22Rv1 (cell line): Measurements from ENCODE around the gene NFIA.
"Not testable (repeated sequence)": the region's sequence is repeated elsewhere in the genome, so short reads cannot be mapped to it uniquely, and the experiment has no call there.

Experiments
- H3K27ac ChIP-seq: fragments of 450-650 bp; 2 replicates; pipeline ENCODE4 v1.5.1; 2017
- ZFX ChIP-seq: fragments of 450-650 bp; IDR thresholded peaks from 2 replicates; pipeline ENCODE4 v1.6.1; 2017; ENCODE audit warnings: antibody characterized with exemption, borderline replicate concordance
- TF ChIP-seq, protein P1 (sequence below): fragments of 450-650 bp; IDR thresholded peaks from 2 replicates; pipeline ENCODE4 v1.5.1; 2017; ENCODE audit warnings: mild to moderate bottlenecking

NFIA gene

DNA sequence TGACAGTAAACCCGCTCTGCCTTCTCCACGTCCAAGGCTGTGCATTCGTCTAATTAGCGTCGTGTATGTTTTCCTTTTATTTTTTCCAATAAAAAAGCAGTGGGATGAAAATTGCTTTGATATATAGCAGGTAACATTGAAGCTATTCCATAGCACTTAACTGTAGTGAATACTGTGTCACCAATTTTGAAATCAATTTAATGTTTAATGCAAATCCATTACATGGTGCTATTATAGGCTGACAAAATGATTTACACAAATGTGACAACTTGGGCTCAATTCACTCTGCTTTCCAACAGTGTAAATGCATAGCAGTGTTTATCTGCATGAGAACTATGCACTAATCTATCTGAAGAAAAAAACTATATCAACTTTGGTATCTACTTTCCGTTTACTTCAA, 377.8 kb downstream of the NFIA start:
- H3K27ac ChIP-seq = no peak overlapping the region
- no peak for TF ChIP-seq ZFX
- TF ChIP-seq, protein P1, sequence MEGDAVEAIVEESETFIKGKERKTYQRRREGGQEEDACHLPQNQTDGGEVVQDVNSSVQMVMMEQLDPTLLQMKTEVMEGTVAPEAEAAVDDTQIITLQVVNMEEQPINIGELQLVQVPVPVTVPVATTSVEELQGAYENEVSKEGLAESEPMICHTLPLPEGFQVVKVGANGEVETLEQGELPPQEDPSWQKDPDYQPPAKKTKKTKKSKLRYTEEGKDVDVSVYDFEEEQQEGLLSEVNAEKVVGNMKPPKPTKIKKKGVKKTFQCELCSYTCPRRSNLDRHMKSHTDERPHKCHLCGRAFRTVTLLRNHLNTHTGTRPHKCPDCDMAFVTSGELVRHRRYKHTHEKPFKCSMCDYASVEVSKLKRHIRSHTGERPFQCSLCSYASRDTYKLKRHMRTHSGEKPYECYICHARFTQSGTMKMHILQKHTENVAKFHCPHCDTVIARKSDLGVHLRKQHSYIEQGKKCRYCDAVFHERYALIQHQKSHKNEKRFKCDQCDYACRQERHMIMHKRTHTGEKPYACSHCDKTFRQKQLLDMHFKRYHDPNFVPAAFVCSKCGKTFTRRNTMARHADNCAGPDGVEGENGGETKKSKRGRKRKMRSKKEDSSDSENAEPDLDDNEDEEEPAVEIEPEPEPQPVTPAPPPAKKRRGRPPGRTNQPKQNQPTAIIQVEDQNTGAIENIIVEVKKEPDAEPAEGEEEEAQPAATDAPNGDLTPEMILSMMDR = no peak

DNA sequence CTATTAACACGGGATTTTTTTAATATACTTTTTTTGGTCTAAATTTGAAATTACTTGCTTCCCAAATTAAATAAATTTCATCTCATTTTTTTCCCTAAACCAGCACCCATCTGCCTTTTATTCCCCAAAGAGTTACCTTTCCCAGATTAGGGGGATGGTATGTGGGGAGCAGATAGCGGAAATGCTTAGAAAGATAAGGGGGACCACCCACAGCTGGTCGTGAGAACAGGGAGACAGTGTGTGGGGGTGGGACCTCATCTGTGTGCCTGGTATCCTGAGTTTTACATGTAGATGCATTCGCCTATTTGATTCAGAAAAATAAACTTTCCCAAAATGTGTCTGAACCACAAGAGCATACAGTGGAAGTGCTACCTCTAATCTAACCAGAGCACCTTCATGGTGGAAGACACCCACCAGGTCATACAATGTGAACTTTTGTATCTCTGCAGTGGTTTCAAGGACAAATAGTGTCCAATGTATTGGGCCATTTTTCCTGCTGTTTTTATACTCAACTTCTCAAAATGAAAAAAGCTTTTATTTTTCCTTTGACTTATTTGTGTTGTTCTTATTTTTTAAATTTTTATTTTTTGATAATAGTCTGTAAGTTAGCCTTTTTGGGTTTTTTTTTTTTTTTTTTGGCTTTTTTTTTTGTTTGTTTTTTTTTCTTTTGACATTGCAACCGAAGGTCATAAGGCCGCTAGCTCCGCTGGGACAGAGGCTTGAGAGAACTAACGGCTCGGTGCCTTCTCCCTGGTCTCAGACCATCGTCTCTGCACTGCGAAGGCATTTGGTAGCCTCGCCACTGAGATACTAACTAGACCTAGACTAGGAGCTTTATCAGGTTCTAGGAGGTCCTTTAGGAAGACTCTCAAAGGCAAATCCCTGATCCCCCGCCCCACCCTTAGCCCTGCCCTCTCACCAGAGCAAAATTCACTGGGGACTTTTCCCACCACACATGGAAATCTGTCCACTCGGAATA, 379.3 kb downstream of the NFIA start:
- no peak for TF ChIP-seq ZFX
- TF ChIP-seq, protein P1 = no peak
- no peak overlapping the region for H3K27ac ChIP-seq

DNA sequence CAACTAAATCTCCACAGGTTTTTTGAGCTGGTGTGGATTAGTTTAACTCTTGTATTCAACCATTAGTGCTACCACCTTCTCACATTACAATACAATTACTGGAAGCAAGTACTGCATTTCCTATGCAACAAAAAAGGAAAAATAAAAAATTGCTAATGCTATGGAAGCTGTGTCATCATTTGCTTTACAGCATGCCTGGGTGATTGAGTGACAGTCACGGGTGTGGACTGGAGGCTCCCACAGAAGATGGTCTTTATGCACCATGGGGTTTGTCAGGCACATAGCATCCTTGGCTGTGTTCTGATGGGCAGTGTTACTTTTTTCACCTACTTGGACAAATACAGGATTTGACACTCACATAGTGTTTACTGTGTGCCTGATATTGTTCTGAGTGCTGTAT, 380.3 kb downstream of the NFIA start:
- no peak for TF ChIP-seq ZFX
- TF ChIP-seq, protein P1 = no peak

DNA sequence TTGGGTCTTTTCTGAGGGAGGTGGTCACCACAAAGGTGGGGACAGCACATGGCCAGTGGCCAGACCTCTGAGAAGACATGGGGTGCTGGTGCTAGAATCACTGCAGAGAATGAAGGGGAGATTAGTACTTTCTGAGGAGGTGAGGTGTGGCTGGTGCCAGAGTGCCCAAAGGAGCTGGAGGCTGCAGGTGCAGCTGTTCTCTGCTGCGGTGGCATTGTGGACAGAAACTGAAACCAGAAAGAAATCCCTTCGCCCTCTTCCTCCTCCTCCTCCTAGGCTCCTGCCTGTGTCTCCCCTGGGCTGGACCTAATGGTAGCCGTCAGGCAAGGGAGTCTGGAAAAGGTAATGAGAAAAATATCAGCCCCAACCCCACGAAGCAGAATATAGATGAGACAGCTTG, 380.9 kb downstream of the NFIA start:
- TF ChIP-seq, protein P1 = no peak
- TF ChIP-seq ZFX = no peak
- H3K27ac ChIP-seq = no peak overlapping the region

More for the DNA sequence above, 380.3 kb downstream of the NFIA start:
- H3K27ac ChIP-seq = no peak overlapping the region

DNA sequence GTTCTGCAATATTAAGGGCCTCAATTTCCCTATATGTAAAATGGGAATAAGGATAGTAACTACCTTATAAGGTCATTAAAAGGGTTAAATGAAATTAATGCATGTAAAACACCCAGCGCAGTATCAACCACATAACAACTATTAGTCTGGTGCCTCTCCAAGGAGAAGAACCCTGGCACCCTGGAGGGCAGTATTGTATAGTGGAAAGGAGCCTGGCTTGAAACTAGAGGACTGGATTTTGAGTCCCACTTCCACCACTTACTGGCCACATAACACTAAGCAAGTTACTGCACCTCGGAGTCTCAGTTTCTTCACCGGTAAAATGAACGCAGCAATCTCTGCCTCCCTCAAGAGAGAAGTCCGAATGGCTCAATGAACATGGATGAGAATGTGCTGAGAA, 385.5 kb downstream of the NFIA start:
- H3K27ac ChIP-seq = not testable (repeated sequence)

DNA sequence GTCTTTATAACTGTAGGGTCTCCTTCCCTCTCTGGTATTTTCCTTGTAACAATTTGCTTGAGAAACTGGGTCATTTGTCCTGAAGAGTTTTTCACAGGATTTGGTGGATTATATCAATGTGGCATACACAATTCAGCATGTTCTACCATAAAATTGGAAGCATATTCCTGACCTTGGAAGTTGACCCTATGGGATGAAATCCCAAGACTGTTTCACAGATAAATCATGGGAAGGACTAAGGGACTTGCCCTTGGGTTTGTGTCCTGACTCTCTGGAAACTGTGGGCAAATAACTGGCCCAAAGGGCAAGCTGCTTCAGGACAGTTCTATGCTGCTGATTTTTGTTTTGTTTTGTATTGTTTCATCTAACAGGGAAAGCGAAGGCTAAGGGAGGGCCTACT, 387.0 kb downstream of the NFIA start:
- TF ChIP-seq, protein P1 = no peak
- no peak for TF ChIP-seq ZFX
- H3K27ac ChIP-seq = no peak overlapping the region

DNA sequence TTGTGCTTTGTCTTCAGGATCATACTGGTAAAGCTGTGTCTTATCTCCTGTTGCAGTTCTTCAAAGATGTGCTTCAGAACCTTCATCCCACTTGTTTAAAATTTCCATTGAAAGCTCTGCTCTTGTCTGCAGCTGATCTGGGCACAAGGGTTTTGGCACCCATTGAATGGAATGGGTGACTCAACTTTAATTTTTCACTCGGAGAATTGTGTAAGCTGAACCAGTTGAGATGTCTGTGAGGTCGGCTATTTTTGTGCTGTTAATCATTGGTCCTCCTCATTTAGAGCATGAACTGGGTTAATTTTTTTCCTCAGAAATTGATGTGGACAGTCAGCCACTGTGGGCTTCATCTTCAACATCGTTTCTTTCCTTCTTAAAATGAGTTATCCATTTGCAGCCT, 390.5 kb downstream of the NFIA start:
- TF ChIP-seq, protein P1 = no peak
- no peak for TF ChIP-seq ZFX

More for the DNA sequence above, 390.5 kb downstream of the NFIA start:
- no peak overlapping the region for H3K27ac ChIP-seq
